GM21447 (cell line): ENCODE data around the gene AQP6.
"Not testable (repeated sequence)": the region's sequence is repeated elsewhere in the genome, so short reads cannot be mapped to it uniquely, and the experiment has no call there.

Source experiments
- ATAC-seq: cut with Tn5 transposase; IDR thresholded peaks from one replicate; pipeline ENCODE4 v1.9.1; 2021; ENCODE audit not compliant: unreplicated experiment

Gene AQP6

GRCh38 chr12:49989400-49989799, 16.7 kb downstream of the AQP6 start:
- ATAC-seq = not testable (repeated sequence)

- ATAC-seq = no peak
Observed at GRCh38 chr12:49990273-49990672, 17.5 kb downstream of the AQP6 start.

GRCh38 chr12:49998453-49998852, 25.7 kb downstream of the AQP6 start:
- ATAC-seq = no peak

GRCh38 chr12:50003595-50003994, 30.8 kb downstream of the AQP6 start:
- no peak for ATAC-seq

- no peak for ATAC-seq
Observed at GRCh38 chr12:50004696-50005095, 31.9 kb downstream of the AQP6 start.

- ATAC-seq = no peak
Observed at GRCh38 chr12:50005175-50005574, 32.4 kb downstream of the AQP6 start.

GRCh38 chr12:50006280-50006679, 33.5 kb downstream of the AQP6 start:
- no peak for ATAC-seq

- ATAC-seq = peak; percentile 58
Observed at GRCh38 chr12:50006754-50007442, 34.2 kb downstream of the AQP6 start.

GRCh38 chr12:50013361-50014147, 40.8 kb downstream of the AQP6 start:
- no peak for ATAC-seq

- no peak for ATAC-seq
Observed at GRCh38 chr12:50014342-50014741, 41.6 kb downstream of the AQP6 start.

GRCh38 chr12:50016501-50017475, 44.0 kb downstream of the AQP6 start:
- no peak for ATAC-seq

GRCh38 chr12:50017641-50018040, 44.9 kb downstream of the AQP6 start:
- ATAC-seq = no peak

- ATAC-seq = no peak
Observed at GRCh38 chr12:50018154-50018553, 45.4 kb downstream of the AQP6 start.

- no peak for ATAC-seq
Observed at GRCh38 chr12:50018968-50019367, 46.2 kb downstream of the AQP6 start.

GRCh38 chr12:50019524-50019923, 46.8 kb downstream of the AQP6 start:
- ATAC-seq = no peak

GRCh38 chr12:50021031-50021430, 48.3 kb downstream of the AQP6 start:
- ATAC-seq = no peak

GRCh38 chr12:50022903-50023302, 50.2 kb downstream of the AQP6 start:
- no peak for ATAC-seq

GRCh38 chr12:50024227-50024626, 51.5 kb downstream of the AQP6 start:
- no peak for ATAC-seq

GRCh38 chr12:50024805-50025186, 52.0 kb downstream of the AQP6 start:
- peak; percentile 30 for ATAC-seq

- ATAC-seq = peak; percentile 98
Observed at GRCh38 chr12:50025187-50026059, 52.7 kb downstream of the AQP6 start, which contains the start of gene RACGAP1. RACGAP1 (minus strand) TSS chr12:50025494; CDS start chr12:50016715, 8,779 bp downstream.
